NCI-H69 (cell line): Measurements from ENCODE around the gene KRT84.
"Not testable (repeated sequence)": the region's sequence is repeated elsewhere in the genome, so short reads cannot be mapped to it uniquely, and the experiment has no call there.

Experiments used
- DNase-seq: peaks from one replicate; lab custom pipeline; 2025; lab: John Stamatoyannopoulos, UW

KRT84 gene

DNA sequence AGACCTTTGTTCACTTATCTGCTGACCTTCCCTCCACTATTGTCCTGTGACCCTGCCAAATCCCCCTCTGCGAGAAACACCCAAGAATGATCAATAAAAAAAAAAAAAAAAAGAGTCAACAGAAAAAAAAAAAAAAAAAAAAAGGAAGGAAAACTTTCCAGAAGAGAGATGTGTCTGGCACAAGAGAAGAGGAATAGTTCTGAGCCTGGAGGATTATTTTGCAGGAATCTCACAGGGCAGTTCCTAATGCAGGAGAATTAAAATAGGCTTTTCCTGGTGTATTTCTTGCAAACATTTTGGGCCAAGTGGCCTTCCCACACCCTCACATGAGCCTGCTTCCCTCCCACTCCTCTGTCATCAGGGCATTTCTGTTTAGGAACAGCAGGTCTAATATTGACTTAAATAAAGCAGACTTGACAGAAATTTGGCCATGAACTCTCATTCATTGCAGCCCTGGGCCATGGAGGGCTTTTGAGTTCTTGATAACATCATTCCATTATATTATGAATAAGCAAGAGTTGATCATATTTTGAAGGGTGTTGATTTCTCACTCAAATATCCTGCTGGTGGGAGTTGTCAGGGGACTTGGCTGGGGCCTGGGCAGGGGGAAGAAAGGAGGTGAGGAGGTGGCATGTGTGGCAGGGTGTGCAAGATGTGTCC lies 25.3 kb upstream of the KRT84 start:
- DNase-seq = not testable (repeated sequence)

DNA sequence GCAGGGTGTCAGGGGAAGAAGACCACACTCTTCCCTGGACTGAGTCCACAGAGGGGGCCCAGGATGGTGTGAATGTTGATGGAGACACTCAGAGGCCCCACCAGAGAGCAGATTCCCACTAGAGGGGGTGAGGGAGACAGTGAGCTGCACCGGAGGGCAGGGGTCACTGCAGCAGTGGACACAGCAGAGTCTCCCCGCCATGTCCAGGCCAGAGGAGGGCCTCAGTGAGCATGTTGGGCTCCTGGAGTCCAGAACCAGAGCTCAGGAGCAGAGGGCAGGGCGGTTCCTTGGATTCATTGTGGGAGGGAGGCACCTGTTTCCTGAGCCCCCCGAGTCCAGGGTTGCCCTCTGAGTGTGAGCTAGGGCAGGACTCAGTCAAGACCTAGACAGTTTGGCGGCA lies 22.5 kb upstream of the KRT84 start:
- DNase-seq = no peak

DNA sequence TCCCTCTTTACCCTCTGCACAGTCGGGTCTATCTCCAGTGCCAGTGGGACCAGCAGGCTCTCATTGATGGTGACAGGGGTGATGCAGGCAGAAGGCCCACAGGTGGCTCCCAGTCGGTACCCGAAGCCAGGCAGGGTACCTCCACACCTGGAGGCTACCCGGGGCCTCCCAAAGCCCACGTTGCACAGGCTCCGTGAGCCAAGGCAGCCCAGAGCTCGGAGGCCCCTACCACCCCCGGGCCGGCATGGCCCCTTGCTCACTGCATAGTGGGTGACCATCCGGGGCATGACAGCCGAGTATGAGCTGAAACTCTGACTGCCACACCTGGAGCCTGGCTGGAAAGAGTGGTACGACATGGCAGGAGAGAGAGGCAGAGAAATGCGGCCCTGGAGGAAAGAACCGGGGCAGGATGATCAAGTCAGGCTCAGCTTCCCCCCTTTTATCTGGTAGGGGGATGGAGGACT lies 20.5 kb upstream of the KRT84 start, which contains the start of gene KRT82:
KRT82 (minus strand) TSS at position 414 of the 464 bp plus-strand sequence; CDS start at position 356, 58 bp downstream.
- no peak for DNase-seq

DNA sequence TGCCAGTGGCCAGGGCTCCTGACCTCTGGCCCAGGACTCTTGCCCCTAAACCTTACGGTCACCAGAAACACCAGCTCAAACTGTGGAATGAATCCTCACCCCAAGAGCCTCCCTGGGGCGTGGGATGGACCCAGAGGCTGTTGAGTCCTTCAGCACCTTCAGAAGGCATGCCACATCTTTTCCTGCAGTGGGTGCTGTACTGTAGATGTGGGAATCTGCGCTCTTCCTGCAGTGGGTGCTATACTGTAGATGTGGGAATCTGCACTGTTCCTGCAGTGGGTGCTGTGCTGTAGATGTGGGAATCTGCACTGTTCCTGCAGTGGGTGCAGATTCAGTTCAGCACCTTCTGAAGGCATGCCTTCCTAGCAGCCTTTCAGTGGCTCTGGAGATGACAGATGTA lies 19.5 kb upstream of the KRT84 start:
- no peak for DNase-seq

DNA sequence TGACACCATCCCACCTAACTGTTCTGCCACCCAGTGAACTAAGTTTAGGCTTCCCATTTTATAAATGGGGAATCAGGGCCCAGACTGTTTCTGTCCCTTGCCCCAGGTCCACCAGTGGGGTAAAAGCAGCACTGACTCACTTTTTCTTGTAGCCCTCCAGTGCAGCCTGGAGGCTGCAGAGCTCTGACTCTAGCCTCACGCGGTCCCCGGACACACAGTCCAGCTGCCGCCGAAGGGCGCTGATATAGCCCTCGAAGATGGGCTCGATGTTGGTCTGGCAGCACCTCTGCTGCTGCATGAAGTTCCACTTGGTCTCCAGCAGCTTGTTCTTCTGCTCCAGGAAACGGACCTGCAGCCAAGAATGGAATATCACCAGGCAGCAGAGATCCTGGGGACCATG lies 18.1 kb upstream of the KRT84 start:
- no peak for DNase-seq

DNA sequence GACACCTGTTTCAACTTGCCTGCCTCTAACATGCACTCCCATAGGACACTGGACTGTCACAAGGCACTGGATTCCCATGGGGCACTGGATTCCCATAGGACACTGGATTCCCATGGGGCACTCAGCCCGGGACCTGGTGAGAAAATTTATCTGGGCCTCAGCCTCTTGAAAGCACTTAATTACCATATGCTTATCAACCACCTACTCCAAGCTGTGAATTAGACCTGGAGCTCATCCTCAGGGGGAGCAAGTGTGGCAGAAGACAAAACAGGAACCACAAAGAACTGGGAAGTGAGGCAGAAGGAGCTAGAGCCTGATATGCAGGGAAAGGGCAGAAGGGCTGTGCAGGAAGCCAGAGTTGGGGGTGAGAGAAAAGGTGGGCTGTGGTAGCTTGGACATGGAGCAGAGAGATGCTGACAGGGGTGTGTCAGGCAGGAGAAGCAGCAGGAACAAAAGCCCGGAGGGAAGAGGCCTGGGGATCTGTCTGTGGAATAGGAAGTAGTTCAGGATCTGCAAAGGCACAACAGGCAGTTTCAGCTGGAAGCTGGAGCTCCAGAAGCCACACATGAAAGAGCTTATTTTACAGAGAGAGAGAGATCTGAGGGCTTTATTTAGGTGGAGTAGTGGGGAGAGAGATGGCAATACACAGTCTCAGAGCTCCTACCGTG lies 17.6 kb upstream of the KRT84 start:
- peak; percentile 21 for DNase-seq

DNA sequence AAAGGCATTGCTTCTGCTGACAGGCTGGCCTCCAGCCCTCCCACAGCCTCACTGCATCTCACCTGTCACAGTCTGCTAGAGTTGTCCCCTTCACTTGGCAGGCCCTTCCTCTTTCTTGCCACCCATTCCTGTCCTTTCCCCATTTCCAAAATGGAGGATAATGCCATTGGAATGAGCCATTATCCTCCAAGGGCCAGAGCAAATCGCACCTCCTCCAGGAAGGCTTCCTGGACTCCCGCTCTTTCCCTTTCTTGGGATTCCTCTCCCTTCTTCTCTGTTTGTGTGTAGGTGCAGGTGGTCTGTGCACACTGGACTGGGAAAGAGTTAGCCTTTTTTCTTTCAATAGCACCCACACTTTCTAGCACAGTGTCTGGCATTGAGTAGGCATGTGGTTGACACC lies 16.9 kb upstream of the KRT84 start:
- DNase-seq = no peak

DNA sequence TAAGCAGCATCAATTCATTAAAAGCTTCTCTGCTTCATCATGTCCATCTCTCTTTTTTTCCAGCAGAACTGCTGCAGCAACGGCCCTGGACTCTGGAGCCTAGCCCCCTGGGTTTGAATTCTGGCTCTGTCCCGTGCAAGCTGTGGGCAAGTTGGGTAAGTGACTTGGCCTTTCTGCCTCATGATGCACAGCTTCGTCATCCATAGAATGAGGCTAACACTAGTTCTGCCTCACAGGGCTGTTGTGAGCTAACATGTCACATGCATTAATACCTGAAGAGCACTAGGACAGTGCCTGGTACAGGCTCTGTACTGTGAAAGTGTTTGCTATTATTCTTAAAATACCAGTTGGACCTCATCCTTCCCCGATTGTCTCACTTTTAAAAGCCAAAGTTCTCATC lies 16.5 kb upstream of the KRT84 start:
- DNase-seq = no peak

DNA sequence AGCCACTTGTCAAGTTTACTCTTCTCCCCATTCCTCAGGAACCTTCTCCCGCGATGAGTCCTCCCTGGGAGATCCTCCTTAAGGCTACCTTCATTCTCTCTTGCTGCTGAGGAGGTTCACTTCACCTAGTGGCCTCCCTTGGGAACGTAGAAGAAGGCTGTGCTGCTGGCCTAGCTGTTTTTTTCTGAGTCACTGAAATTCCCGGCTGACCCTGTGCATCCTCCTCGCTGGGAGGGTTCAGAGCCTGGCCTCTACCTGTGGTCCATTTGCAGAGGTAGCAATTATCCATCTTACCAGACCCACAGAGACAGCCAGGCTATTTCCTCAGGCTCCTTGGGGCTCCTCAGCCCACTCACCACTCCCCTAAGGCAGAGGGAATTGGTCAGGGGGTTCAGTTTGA lies 16.1 kb upstream of the KRT84 start:
- DNase-seq = no peak

DNA sequence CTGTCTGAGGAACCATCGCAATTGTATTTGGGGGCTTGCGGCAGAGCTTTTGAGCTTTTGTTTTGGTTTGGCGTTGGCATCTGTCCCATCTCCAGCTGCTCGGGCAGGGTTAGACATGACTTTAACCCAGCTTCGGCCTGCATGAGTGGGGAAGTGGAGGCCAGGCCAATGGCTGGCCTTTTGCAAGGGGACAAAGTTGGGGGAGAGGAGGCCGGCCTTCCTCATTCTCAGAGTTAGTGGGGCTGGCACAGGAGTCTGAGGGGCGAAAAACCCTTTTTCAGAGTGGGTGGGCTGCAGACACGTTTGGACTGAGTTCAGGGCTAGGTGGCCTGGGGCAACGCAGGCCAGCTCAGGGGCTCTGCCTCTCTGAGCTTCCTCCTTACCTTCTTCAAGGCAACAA lies 15.5 kb upstream of the KRT84 start:
- DNase-seq = no peak

DNA sequence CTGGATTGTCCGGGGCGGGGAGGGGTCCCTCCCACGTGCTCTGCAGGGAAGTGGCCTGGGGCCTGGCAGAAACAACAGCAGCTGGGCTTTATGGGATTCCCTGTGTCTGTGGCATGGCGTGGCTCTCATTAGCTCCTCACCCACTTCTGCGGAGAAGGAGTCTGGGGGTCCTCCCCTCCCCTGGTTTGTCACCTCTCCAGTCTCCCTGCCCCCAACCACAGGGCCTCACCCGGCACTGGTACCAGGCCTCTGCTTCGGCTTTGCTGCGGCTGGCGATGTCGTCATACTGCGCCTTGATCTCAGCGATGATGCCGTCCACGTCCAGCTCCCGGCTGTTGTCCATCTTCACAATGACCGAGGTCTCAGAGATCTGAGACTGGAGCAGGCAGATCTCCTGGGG lies 14.3 kb upstream of the KRT84 start:
- DNase-seq = no peak

DNA sequence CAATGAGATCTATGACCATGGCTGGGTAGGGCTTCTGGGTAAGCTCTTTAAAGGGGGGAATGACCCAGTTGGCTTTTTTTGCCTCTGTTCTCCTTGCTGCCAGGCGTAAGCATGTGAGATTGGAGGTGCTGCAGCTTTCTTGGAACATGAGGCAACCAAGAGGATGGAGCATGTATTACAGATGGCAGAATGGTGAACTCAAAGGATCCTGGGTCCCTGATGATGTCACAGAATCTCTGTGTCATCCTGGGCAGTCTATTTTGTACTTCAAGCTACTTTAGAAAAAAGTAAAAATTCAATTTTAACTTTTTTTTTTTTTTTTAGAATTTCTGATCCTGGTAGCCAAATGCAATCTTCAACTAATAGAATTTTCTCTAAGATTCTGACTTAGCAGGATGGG lies 12.7 kb upstream of the KRT84 start:
- no peak for DNase-seq

DNA sequence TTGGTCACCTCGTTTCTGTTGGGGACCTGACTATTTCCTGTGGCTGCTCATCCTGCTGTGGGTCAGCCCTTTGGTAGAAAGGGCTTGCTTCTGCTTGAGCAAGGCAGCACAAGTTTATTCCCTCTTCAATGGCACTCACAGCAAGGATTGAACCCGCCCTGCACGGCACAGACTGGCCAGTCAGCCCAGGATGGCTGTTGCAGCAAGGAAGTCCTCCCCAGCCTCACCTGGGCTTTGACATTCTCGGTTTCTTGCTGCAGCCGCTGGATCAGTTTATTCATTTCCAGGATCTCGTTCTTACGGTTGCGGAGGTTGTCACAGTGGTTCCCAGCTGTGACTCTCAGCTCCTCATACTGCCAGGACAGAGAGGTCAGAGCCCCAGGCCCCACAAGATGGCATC lies 11.2 kb upstream of the KRT84 start:
- no peak for DNase-seq

DNA sequence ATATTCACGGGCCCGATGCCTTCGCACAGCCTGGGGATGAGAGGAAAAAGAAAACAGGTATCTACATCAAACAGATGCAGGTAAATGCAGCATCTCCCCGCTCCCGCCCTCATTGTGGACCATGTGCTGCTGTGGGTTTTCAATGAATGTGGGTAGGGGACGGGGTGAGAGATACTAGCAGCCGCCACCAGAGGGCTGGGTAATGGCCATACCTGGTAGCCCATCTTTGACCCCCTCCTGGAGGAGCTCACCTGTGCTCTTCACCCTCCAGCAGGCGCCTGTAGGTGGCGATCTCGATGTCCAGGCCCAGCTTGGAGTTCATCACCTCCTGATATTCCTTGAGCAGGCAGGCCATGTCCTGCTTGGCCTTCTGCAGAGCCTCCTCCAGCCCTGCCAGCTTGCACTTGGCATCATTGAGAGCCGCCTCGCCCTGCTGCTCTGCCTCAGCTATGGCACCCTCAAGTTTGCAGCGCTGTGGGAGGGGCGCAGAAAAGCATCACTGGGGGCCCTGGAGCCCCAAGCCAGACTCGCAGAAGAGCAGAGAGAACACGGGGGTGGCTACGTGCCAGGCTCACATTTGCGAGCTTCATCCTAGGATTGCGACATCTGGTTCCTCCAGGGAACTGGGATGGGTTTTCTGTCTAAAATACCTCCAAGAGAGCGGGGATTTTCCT lies 10.4 kb upstream of the KRT84 start:
- DNase-seq = peak; percentile 72

DNA sequence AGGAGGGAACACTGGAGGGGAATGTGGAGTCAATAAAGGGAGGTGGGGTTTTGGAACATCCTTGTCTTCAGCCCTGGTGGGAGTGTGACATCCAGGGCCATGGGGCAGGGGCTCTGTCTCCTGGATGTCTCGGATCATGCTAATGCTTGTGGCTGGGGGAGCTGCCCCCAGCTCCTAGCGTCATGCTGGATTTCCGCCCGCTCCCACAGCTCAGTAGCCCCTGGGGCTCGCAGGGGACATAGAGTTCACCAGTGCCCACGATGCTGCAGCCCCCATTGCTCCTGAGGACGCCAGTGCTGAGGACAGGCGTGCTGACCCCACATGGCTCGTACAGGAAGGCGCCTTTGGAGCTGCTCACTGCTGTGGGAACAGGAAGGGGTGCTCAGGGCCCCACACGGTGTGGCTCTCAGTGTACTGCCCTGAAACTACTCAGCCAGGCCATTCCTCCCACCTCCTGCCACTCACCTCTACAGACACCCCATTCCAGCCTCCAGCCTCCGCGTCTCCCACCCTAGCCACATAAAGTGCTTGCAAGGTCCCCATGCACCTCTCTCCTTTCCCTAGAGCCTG lies 9.5 kb upstream of the KRT84 start:
- DNase-seq = no peak

DNA sequence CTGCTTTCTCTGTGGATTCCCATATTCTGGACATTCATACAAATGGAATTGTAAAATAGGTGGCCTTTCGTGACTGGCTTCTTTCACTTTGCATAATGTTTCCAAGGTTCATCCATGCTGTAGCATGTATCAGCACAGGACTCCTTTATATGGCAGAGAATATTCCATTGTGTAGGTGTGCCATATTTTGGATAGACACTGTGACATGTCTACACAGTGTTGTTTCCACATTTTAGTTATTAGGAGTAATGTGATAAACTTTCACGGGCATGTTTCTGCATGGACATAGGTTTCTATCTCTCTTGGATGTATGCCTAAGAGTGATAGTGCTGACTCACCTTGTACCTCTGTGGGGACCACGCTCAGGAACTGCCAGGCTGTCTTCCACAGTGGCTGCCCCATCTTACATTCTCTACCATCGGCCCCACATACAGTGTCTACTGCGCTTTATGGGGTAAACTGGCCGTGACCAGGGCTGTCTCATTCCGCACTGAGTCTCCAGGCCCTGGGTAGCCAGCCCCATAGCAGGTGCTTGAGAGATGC lies 7.1 kb upstream of the KRT84 start:
- no peak for DNase-seq

DNA sequence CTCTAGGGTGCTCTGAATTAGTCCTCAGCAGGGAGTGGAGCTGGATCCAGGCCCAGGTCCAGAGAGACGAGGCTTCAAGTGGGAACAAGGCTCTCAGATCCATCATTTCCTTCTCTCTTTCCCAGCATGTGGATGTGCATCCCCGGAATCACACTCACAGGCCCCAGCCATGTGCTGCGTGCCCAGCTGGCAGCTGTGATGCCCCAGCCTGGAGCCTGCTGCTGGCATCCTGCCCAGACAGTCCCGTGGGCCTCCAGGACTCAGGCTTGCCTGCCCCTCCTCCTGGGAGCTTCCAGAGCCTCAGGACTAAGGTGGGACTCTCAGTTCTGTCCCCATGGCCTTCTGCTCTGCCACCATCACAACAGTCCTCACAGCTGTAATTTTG lies 6.2 kb upstream of the KRT84 start:
- DNase-seq = peak; percentile 94

DNA sequence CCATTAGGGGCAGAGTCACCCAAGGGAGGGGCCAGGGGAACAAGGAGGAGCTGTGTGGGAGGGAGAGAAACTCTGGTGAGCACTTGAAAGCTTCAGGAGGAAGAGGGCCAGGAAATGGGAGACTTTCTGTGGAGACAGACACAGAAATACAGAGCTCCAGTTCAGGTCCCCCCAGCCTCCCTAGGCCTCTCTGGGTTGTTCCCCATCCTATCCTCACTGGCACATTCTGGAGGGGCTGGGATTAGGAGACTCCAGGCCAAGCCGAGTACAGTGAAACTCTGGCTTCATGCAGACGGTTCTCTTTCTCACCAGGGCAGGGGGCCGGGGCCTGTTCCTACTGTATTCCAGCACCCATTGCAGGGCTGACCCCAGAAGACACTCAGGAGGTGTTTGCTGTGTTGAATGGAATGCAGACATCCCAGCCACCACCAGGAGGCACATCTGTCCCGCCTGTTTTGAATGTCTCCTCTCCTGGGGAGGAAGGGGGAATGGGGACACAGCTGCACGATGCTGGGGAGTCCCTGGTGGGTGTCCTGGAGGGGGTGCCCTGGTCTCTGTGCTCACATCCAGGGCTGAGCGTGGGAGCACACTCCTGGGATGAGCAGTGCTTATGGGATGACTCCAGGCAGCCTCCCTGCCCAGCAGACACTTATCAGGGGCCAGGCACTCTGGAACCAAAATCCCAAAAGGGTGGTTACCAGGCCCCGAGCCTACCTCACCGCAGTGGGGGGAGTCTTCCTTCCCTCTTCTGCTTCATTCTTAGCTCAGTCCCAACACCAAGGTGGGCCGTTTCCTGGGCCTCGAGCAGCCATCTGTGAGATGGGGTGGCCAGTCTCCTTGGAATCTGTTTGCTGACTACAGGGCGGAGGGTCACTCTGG lies 5.5 kb upstream of the KRT84 start:
- peak; percentile 31 for DNase-seq

DNA sequence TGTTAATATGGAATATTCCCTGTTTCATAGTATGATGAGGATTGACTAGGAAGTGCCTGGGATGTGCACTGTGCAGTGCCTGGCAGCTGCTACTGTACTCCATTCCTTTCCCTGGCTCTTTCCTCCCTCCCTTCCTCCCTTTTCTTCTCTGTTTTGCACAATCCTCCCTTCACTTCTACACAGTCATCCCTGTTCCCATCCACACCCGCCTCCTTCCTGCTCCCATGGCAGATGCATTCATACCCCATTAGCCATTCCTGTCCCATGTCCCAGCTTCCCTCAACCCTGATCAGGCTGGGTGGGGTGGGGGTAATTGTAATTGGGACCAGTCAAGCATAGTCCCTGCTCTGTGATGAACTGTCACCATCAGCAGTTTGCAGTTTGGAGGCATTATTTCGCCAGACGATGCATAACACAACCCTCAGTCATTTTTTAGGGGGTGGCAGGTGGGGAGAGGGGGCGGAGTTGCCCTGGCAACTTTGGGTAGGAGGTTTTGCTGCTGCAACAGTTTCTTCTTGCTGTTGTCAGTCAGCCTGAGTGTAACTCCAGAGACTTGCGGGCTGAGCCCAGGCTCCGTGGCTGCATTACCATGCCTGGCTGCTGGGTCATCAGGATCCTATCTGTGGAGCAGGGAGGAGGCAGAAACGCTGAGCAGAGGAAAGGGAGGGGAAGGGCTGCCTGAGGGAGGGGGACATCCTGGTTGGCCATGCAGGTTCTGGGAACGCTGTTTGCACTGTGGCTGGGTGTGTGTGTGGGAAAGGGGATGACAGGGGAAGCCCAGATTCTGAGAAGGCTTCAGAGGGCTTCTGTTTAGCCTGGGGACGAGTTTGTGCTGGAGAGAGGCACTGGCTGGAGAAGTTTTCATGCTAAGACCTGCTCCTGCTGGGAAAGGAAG lies 4.1 kb upstream of the KRT84 start:
- no peak for DNase-seq

DNA sequence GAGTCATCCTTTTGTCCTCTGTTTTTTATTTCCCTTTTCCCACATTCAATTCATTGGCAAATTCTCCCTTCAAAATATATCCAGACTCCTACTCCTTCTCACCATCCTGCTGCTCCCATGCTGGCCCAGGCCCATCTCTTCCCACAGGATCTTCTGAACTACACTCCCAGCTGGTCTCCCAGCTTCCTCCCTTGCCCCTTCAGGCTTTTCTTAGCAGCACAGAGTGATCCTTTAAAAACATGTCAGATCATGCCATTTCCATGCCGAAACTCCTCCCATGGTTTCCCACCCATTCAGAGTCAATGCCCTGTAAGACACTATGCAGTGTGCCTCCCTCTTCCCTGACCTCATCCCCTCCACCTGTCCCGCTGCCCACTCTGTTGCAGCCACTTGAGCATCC lies 2.4 kb upstream of the KRT84 start:
- no peak for DNase-seq

DNA sequence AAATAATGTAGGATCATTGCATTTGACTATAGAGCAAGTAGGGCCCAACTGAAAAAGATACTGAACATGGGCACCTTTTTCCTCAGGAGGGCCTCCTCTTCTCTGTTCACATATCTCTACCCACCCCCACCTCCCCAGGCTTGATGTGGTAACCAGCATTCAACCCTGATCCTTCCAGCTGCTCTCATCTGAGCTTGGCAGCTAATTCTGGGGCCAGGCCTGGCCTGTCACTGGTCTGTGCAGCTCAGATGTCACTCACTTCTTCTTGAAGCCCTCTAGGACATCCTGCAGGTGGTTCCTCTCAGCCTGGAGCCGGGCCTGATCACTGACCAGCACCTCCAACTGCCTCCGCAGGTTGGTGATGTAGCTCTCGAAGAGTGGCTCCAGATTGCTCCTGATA lies 2.1 kb downstream of the KRT84 start:
- DNase-seq = no peak
